IMR-90 (cell line): ENCODE measurements around the gene COL5A1. TPM values are rescaled to one million over a fixed set of nuclear protein-coding genes. Genes with fewer than 3 reads are reported as not detected.
A peak's percentile ranks its signal among the peaks of the same experiment; 100 is the strongest.

Experiments used
- ATAC-seq: fragments of 200-7000 bp; cut with Tn5 transposase; 2 replicates; pipeline ENCODE4 v1.9.1; 2020; ENCODE audit warnings: low read depth, mild to moderate bottlenecking, moderate library complexity
- BruUV-seq: library from RNA; stranded (reverse); fragments of 400-500 nt; replicated peaks from 2 replicates; lab custom pipeline; 2021; lab: Mats Ljungman, UMichigan
- CTCF ChIA-PET: fragments of 300-600 bp; formaldehyde crosslinking; extraction: SDS; loops from one replicate; lab custom pipeline; 2021; ENCODE audit warnings: antibody characterized with exemption; lab: Yijun Ruan, JAX
- POLR2A ChIA-PET: fragments of 300-600 bp; sonication (Branson Sonifier 250); formaldehyde crosslinking; loops from one replicate; lab custom pipeline; 2022; ENCODE audit warnings: antibody characterized with exemption; ENCODE audit not compliant: unreplicated experiment; lab: Charles Lee
- DNase-seq: peaks from one replicate; pipeline ENCODE4 v3.0.0; 2013
- H2AFZ ChIP-seq: replicated peaks from 2 replicates; pipeline ENCODE3; 2013; ENCODE audit warnings: low read length, mild to moderate bottlenecking; ENCODE audit not compliant: poor library complexity
- H2AK5ac ChIP-seq: 2 replicates; pipeline ENCODE4 v1.6.1; 2013; ENCODE audit warnings: low read depth, low read length, inconsistent platforms
- H2AK9ac ChIP-seq: replicated peaks from 2 replicates; pipeline ENCODE3; 2013; ENCODE audit warnings: mild to moderate bottlenecking, low read depth, low read length, moderate library complexity; ENCODE audit not compliant: poor library complexity
- H2BK120ac ChIP-seq: 2 replicates; pipeline ENCODE4 v1.6.1; 2013; ENCODE audit warnings: low read depth, low read length, inconsistent platforms
- H2BK15ac ChIP-seq: 3 replicates; pipeline ENCODE4 v1.6.1; 2013; ENCODE audit warnings: low read depth, low read length, inconsistent platforms
- H2BK20ac ChIP-seq: 2 replicates; pipeline ENCODE4 v1.6.1; 2013; ENCODE audit warnings: low read depth, mild to moderate bottlenecking, inconsistent platforms, low read length, moderate library complexity
- H2BK5ac ChIP-seq: 2 replicates; pipeline ENCODE4 v1.6.1; 2013; ENCODE audit warnings: mild to moderate bottlenecking, low read depth, low read length, inconsistent platforms; ENCODE audit not compliant: poor library complexity, severe bottlenecking
- H3K14ac ChIP-seq: replicated peaks from 2 replicates; pipeline ENCODE4 v1.6.1; 2013; ENCODE audit warnings: low read depth, low read length, inconsistent platforms
- H3K18ac ChIP-seq: 2 replicates; pipeline ENCODE4 v1.6.1; 2013; ENCODE audit warnings: low read depth, low read length, control low read depth
- H3K23ac ChIP-seq: 2 replicates; pipeline ENCODE4 v1.6.1; 2013; ENCODE audit warnings: low read depth, low read length, inconsistent platforms
- H3K27ac ChIP-seq: 2 replicates; pipeline ENCODE4 v1.5.1; 2013; ENCODE audit warnings: mild to moderate bottlenecking, control low read depth, low read length; ENCODE audit not compliant: insufficient read depth
- H3K27me3 ChIP-seq: 2 replicates; pipeline ENCODE4 v1.6.1; 2013; ENCODE audit warnings: low read length; ENCODE audit not compliant: control insufficient read depth, insufficient read depth
- H3K36me3 ChIP-seq: 2 replicates; pipeline ENCODE4 v1.6.1; 2013; ENCODE audit warnings: low read length, mixed read lengths; ENCODE audit not compliant: control insufficient read depth, insufficient read depth
- H3K4ac ChIP-seq: 2 replicates; pipeline ENCODE4 v1.6.1; 2013; ENCODE audit warnings: low read depth, low read length, inconsistent platforms
- H3K4me1 ChIP-seq: 2 replicates; pipeline ENCODE4 v1.6.1; 2013; ENCODE audit warnings: low read length, mixed read lengths; ENCODE audit not compliant: control insufficient read depth, insufficient read depth
- H3K4me2 ChIP-seq: 2 replicates; pipeline ENCODE4 v1.6.1; 2013; ENCODE audit warnings: low read depth, mild to moderate bottlenecking, control low read depth, low read length, moderate library complexity
- H3K4me3 ChIP-seq: 2 replicates; pipeline ENCODE4 v1.5.1; 2013; ENCODE audit warnings: low read depth, mild to moderate bottlenecking, control low read depth, low read length, moderate library complexity; ENCODE audit not compliant: insufficient read depth
- H3K56ac ChIP-seq: 2 replicates; pipeline ENCODE4 v1.6.1; 2013; ENCODE audit warnings: low read length, inconsistent platforms; ENCODE audit not compliant: insufficient read depth; ENCODE audit errors: extremely low read depth
- H3K79me1 ChIP-seq, 2 experiments: 2 replicates each; pipeline ENCODE4 v1.6.1; 2013; ENCODE audit warnings: low read length in 2 of 2, inconsistent platforms in 1 of 2, low read depth in 1 of 2
- H3K9ac ChIP-seq: 2 replicates; pipeline ENCODE4 v1.6.1; 2013; ENCODE audit warnings: low read depth, low read length, control low read depth
- H3K9me1 ChIP-seq: 2 replicates; pipeline ENCODE4 v1.6.1; 2013; ENCODE audit warnings: low read length, inconsistent platforms; ENCODE audit not compliant: insufficient read depth
- H3K9me3 ChIP-seq: 2 replicates; pipeline ENCODE4 v1.6.1; 2013; ENCODE audit warnings: low read length; ENCODE audit not compliant: control insufficient read depth, insufficient read depth
- H4K20me1 ChIP-seq: 2 replicates; pipeline ENCODE4 v1.6.1; 2013; ENCODE audit warnings: low read length, inconsistent platforms; ENCODE audit not compliant: insufficient read depth
- H4K5ac ChIP-seq: 2 replicates; pipeline ENCODE4 v1.6.1; 2013; ENCODE audit warnings: mild to moderate bottlenecking, low read depth, low read length, control low read depth
- H4K8ac ChIP-seq, 2 experiments: 2 replicates each; pipeline ENCODE4 v1.6.1; 2013; ENCODE audit warnings: low read depth in 2 of 2, low read length in 2 of 2, control low read depth in 1 of 2, inconsistent platforms in 1 of 2
- H4K91ac ChIP-seq: 2 replicates; pipeline ENCODE4 v1.6.1; 2013; ENCODE audit warnings: low read depth, low read length, inconsistent platforms; ENCODE audit not compliant: insufficient read depth
- BHLHE40 ChIP-seq: fragments of 150-350 bp; IDR thresholded peaks from 2 replicates; pipeline ENCODE4 v1.6.1; 2016; ENCODE audit warnings: mild to moderate bottlenecking, low read depth, low read length
- CEBPB ChIP-seq: IDR thresholded peaks from 2 replicates; pipeline ENCODE4 v1.6.1; 2012; ENCODE audit warnings: low read depth, low read length, improper control_type of control experiment
- CHD1 ChIP-seq: IDR thresholded peaks from 2 replicates; pipeline ENCODE4 v1.6.1; 2012; ENCODE audit warnings: low read depth, low read length, improper control_type of control experiment
- CTCF ChIP-seq: conservative IDR thresholded peaks from 2 replicates; pipeline ENCODE4 v1.5.1; 2012; ENCODE audit warnings: mild to moderate bottlenecking, low read depth, low read length, improper control_type of control experiment
- ELK1 ChIP-seq: fragments of 150-350 bp; IDR thresholded peaks from 2 replicates; pipeline ENCODE4 v1.6.1; 2016; ENCODE audit warnings: low read depth, mild to moderate bottlenecking, low read length, moderate library complexity, borderline replicate concordance
- FOS ChIP-seq: fragments of 150-350 bp; IDR thresholded peaks from 2 replicates; pipeline ENCODE4 v1.6.1; 2016; ENCODE audit warnings: low read depth, low read length
- MAFK ChIP-seq: IDR thresholded peaks from 2 replicates; pipeline ENCODE4 v1.6.1; 2012; ENCODE audit warnings: low read depth, low read length, improper control_type of control experiment
- MAZ ChIP-seq: IDR thresholded peaks from 2 replicates; pipeline ENCODE4 v1.6.1; 2012; ENCODE audit warnings: low read depth, mild to moderate bottlenecking, low read length, improper control_type of control experiment, moderate library complexity, borderline replicate concordance
- MXI1 ChIP-seq: IDR thresholded peaks from 2 replicates; pipeline ENCODE4 v1.6.1; 2012; ENCODE audit warnings: low read depth, mild to moderate bottlenecking, low read length, moderate library complexity, borderline replicate concordance
- NFE2L2 ChIP-seq: fragments of 150-350 bp; IDR thresholded peaks from 2 replicates; pipeline ENCODE4 v1.6.1; 2016; ENCODE audit warnings: low read depth, mild to moderate bottlenecking, low read length
- POLR2A ChIP-seq: IDR thresholded peaks from 2 replicates; pipeline ENCODE4 v1.6.1; 2012; ENCODE audit warnings: mild to moderate bottlenecking, low read depth, low read length
- RAD21 ChIP-seq: IDR thresholded peaks from 2 replicates; pipeline ENCODE4 v1.6.1; 2012; ENCODE audit warnings: low read length, improper control_type of control experiment
- RFX5 ChIP-seq: IDR thresholded peaks from 2 replicates; pipeline ENCODE4 v1.8.0; 2012; ENCODE audit warnings: low read depth, mild to moderate bottlenecking, low read length, moderate library complexity
- SMC3 ChIP-seq: fragments of 150-350 bp; IDR thresholded peaks from 2 replicates; pipeline ENCODE4 v1.6.1; 2016; ENCODE audit warnings: low read depth, mild to moderate bottlenecking, antibody characterized with exemption, low read length, moderate library complexity
- USF2 ChIP-seq: fragments of 150-350 bp; IDR thresholded peaks from 2 replicates; pipeline ENCODE4 v1.6.1; 2017; ENCODE audit warnings: mild to moderate bottlenecking, antibody characterized with exemption, low read length, low read depth
- WGBS, 2 experiments: methylation state at CpG; one replicate each; pipeline versions ENCODE4 v1.1.5 to v1.1.7; 2013; ENCODE audit warnings: missing lambda C conversion rate in 2 of 2; ENCODE audit not compliant: insufficient read length in 1 of 2; ENCODE audit errors: extremely low coverage in 2 of 2; 5-methylcytosine and 5-hydroxymethylcytosine counted together
- dilution Hi-C: fragments of 300-500 bp; cut with HindIII; formaldehyde crosslinking; loops from one replicate; pipeline ENCODE4 v1.14.3; 2018; ENCODE audit warnings: low sequenced_read_pairs; ENCODE audit not compliant: unreplicated experiment
- in situ Hi-C: fragments of 300-500 bp; cut with MboI; formaldehyde crosslinking; loops from 3 replicates; pipeline ENCODE4 v1.14.3; 2019; ENCODE audit warnings: low sequenced_read_pairs, inconsistent platforms, mixed read lengths
- intact Hi-C: fragments of 100-400 bp; cut with micrococcal nuclease; formaldehyde crosslinking; loops from 2 replicates; pipeline ENCODE4 v1.10.0; 2022
- polyA plus RNA-seq, 3 experiments: library from polyadenylated mRNA; depleted of rRNA; stranded (reverse); fragments of >200 nt; gene quantifications; 2 replicates each; pipeline ENCODE4 v1.2.3, GENCODE V29; 2012; ENCODE audit warnings: low replicate concordance in 1 of 3
- total RNA-seq: library from RNA; depleted of rRNA; stranded (reverse); fragments of >200 nt; gene quantifications from 2 replicates; pipeline ENCODE4 v1.2.3, GENCODE V29; 2012

COL5A1 gene
- total and polyA plus RNA-seq, 2 of the 4 experiments (the other 2 are of a cell fraction): 19.2 to 173 TPM

GRCh38 chr9:134629061-134629585 is 12.5 kb upstream of the COL5A1 start:
- Histone ChIP-seq H2BK120ac (no peak overlapping the region), H3K14ac (no peak overlapping the region), H3K27me3 (no peaks in the 10 kb centered on the region), H2AK9ac (no peak overlapping the region), H3K36me3 (no peaks in the 10 kb centered on the region), H2BK20ac (no peak overlapping the region), H3K9me3 (no peaks in the 10 kb centered on the region), H3K4ac (no peak overlapping the region), H3K4me2 (no peak overlapping the region), H3K27ac (no peak overlapping the region), H4K91ac (no peak overlapping the region), H2AFZ (no peak overlapping the region), H4K5ac (no peak overlapping the region), H3K4me1 (peaks cover 26% of the 10 kb centered on the region), H3K79me1 (peaks cover 0 to 11% of the 10 kb centered on the region in 2 experiments; a peak in 1 of 4 replicates), H4K20me1 (no peaks in the 10 kb centered on the region), H4K8ac (no peak overlapping the region), H3K23ac (no peak overlapping the region), H3K56ac (no peak overlapping the region), H2BK15ac (no peak overlapping the region), H3K9ac (no peak overlapping the region), H2AK5ac (peak overlapping the region; percentile 36), H3K18ac (no peak overlapping the region), H3K9me1 (peaks cover 18% of the 10 kb centered on the region), H2BK5ac (no peak overlapping the region), H3K4me3 (no peak overlapping the region)
- BruUV-seq: no TSS peak
- dilution Hi-C loops (no loop called here), intact Hi-C loops (no loop called here), in situ Hi-C loops (no loop called here)
- WGBS, 2 experiments: 86% methylated on average over 7 of the region's 21 CpGs; no CpG with 5 or more reads in 1 of the 2 experiments
- POLR2A ChIA-PET: no interaction called here
- ATAC-seq (no peak), DNase-seq (no peak)
- TF ChIP-seq FOS (no peak), NFE2L2 (no peak), RFX5 (no peak), ELK1 (no peak), POLR2A (no peak), SMC3 (no peak), BHLHE40 (no peak), CTCF (no peak), MAFK (no peak), USF2 (no peak), MXI1 (no peak), MAZ (no peak), CEBPB (no peak), CHD1 (no peak), RAD21 (no peak)
- CTCF ChIA-PET: no interaction called here
